Measurements from ENCODE around the gene LRP1B. TPM values are rescaled to one million over a fixed set of nuclear protein-coding genes. Genes with fewer than 3 reads are reported as not detected.

The LRP1B gene
- total RNA-seq, 2 donors from 2014 or later = 0.79 to 1.8 TPM

GRCh38 chr2:140247451-140248195 is 1883.2 kb downstream of the LRP1B start:
- no peak for TF ChIP-seq CTCF (conservative IDR thresholded peaks at IDR 0.05)
- Histone ChIP-seq H3K4me3 (ENCODE audit: low read length) (no peak overlapping the region), H3K9me3 (ENCODE audit: control insufficient read depth, low read length) (no peaks in the 10 kb centered on the region), H3K4me1 (ENCODE audit: control insufficient read depth, insufficient read depth, low read length) (no peaks in the 10 kb centered on the region), H3K36me3 (ENCODE audit: control insufficient read depth, insufficient read depth, low read length) (no peaks in the 10 kb centered on the region), H3K9ac (ENCODE audit: extremely low read depth, low read length, poor library complexity, severe bottlenecking) (no peak overlapping the region), H3K27ac (ENCODE audit: low read depth, low read length) (no peak overlapping the region), H3K27me3 (ENCODE audit: control insufficient read depth, insufficient read depth, low read length, poor library complexity, severe bottlenecking) (no peaks in the 10 kb centered on the region)
- Mint-ChIP-seq H3K9me3 (no peaks in the 10 kb centered on the region), H3K27me3 (ENCODE audit: insufficient read depth) (no peaks in the 10 kb centered on the region), H3K27ac (no peak overlapping the region), H3K4me3 (no peak overlapping the region), H3K36me3 (ENCODE audit: low read depth) (no peaks in the 10 kb centered on the region), H3K4me1 (no peaks in the 10 kb centered on the region)
- 91 to 94% methylated on average over 4 of the region's 4 CpGs for WGBS, 2 experiments (ENCODE audit: insufficient coverage in 1 of 2, insufficient read length in 1 of 2)
- DNase-seq = no peak

GRCh38 chr2:140246957-140247356 is 1883.9 kb downstream of the LRP1B start:
- no peak overlapping the region for H3K27ac Mint-ChIP-seq
- no peaks in the 10 kb centered on the region for H3K4me1 Mint-ChIP-seq
- H3K4me3 Mint-ChIP-seq = no peak overlapping the region
- Histone ChIP-seq H3K9ac (ENCODE audit: extremely low read depth, low read length, poor library complexity, severe bottlenecking) (no peak overlapping the region), H3K27ac (ENCODE audit: low read depth, low read length) (no peak overlapping the region), H3K9me3 (ENCODE audit: control insufficient read depth, low read length) (no peaks in the 10 kb centered on the region), H3K4me3 (ENCODE audit: low read length) (no peak overlapping the region), H3K4me1 (ENCODE audit: control insufficient read depth, insufficient read depth, low read length) (no peaks in the 10 kb centered on the region), H3K36me3 (ENCODE audit: control insufficient read depth, insufficient read depth, low read length) (no peaks in the 10 kb centered on the region), H3K27me3 (ENCODE audit: control insufficient read depth, insufficient read depth, low read length, poor library complexity, severe bottlenecking) (no peaks in the 10 kb centered on the region)
- no peaks in the 10 kb centered on the region for H3K36me3 Mint-ChIP-seq (ENCODE audit: low read depth)
- no peaks in the 10 kb centered on the region for H3K27me3 Mint-ChIP-seq (ENCODE audit: insufficient read depth)
- no peak for TF ChIP-seq CTCF (conservative IDR thresholded peaks at IDR 0.05)
- 100% methylated on average over 1 of the region's 1 CpG; no CpG with 5 or more reads in 1 of the 2 experiments for WGBS, 2 experiments (ENCODE audit: insufficient coverage in 1 of 2, insufficient read length in 1 of 2)
- no peaks in the 10 kb centered on the region for H3K9me3 Mint-ChIP-seq
- DNase-seq = no peak

- Histone ChIP-seq H3K27ac (ENCODE audit: low read depth, low read length) (no peak overlapping the region), H3K4me1 (ENCODE audit: control insufficient read depth, insufficient read depth, low read length) (no peaks in the 10 kb centered on the region), H3K9ac (ENCODE audit: extremely low read depth, low read length, poor library complexity, severe bottlenecking) (no peak overlapping the region), H3K4me3 (ENCODE audit: low read length) (no peak overlapping the region), H3K36me3 (ENCODE audit: control insufficient read depth, insufficient read depth, low read length) (no peaks in the 10 kb centered on the region), H3K27me3 (ENCODE audit: control insufficient read depth, insufficient read depth, low read length, poor library complexity, severe bottlenecking) (no peaks in the 10 kb centered on the region), H3K9me3 (ENCODE audit: control insufficient read depth, low read length) (no peaks in the 10 kb centered on the region)
- H3K36me3 Mint-ChIP-seq (ENCODE audit: low read depth) = no peaks in the 10 kb centered on the region
- no peak overlapping the region for H3K4me3 Mint-ChIP-seq
- no peaks in the 10 kb centered on the region for H3K27me3 Mint-ChIP-seq (ENCODE audit: insufficient read depth)
- TF ChIP-seq CTCF (conservative IDR thresholded peaks at IDR 0.05) = no peak
- H3K9me3 Mint-ChIP-seq = no peaks in the 10 kb centered on the region
- no peak overlapping the region for H3K27ac Mint-ChIP-seq
- no peaks in the 10 kb centered on the region for H3K4me1 Mint-ChIP-seq
- WGBS, 2 experiments (ENCODE audit: insufficient coverage in 1 of 2, insufficient read length in 1 of 2) = 100% methylated on average over 1 of the region's 1 CpG; no CpG with 5 or more reads in 1 of the 2 experiments
- DNase-seq = no peak
Observed at GRCh38 chr2:140246058-140246457, 1884.8 kb downstream of the LRP1B start.
